Endometrial microvascular endothelial cells (primary cell): ENCODE data around the gene S100A1. TPM values are rescaled to one million over a fixed set of nuclear protein-coding genes. Genes with fewer than 3 reads are reported as not detected.
"Not testable (repeated sequence)": the region's sequence is repeated elsewhere in the genome, so short reads cannot be mapped to it uniquely, and the experiment has no call there.

Experiments used
- in situ Hi-C: cut with HindIII; loops from 2 replicates; pipeline ENCODE4 v1.10.0; 2017; ENCODE audit warnings: low sequenced_read_pairs, low pct_unique_long_range_greater_than_20kb; ENCODE audit errors: inconsistent ontology term
- total RNA-seq: library from RNA; depleted of rRNA; stranded (reverse); fragments of >200 nt; gene quantifications from one replicate; pipeline ENCODE4 v1.2.3, GENCODE V29; 2015; ENCODE audit errors: inconsistent ontology term

The S100A1 gene
- not detected for total RNA-seq

GRCh38 chr1:153627715-153628626, at the start of gene S100A1:
Gene S100A1, plus strand, starts transcription at chr1:153628434. Its CDS starts 2,088 bp downstream, at chr1:153630522.
- in situ Hi-C loops = no loop called here

DNA sequence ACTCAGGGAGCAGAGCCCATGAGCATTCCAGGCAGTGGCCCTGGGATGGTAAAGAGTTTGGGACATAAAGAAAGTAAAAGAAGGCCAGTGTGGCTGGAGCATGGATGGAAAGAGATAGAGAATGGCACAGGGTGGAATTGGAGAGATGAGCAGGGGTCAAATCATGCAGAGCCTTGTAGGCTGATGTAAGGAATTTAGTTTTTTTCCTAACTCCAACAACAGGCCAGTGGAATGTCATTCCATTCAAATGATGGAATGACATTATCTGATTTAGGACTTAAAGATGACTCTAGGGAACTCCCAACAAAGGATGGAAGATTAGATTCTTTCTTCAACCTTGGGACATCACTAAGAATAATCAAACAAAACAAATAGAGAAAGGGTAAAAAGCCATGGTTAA, 49.7 kb upstream of the S100A1 start:
- in situ Hi-C loops = no loop called here

DNA sequence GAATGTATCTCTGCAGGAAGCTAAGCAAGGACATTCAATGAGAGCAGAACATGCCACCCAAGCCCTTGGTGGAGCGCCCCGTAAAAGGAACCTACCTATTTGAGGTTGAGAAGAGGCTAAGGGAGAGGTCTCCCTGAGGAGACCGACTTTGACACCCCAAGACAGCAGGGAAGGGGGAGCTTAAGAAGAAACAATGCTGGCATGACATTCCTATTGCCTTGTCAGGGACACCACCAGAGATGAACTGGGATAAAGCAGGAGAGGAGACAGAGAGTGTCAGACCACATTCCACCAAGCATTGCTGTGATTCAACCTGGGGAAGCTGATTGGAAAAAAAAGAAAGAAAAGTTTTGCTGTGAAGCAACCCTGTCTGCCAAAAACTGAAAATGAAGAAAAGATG, 49.3 kb upstream of the S100A1 start:
- in situ Hi-C loops = no loop called here

DNA sequence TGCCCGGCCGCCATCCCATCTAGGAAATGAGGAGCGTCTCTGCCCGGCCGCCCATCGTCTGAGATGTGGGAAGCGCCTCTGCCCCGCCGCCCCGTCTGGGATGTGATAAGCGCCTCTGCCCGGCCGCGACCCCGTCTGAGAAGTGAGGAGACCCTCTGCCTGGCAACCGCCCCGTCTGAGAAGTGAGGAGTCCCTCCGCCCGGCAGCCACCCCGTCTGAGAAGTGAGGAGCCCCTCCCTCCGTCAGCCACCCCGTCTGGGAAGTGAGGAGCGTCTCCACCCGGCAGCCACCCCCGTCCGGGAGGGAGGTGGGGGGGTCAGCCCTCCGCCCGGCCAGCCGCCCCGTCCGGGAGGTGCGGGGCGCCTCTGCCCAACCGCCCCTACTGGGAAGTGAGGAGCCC, 45.4 kb upstream of the S100A1 start:
- in situ Hi-C loops = not testable (repeated sequence)

- in situ Hi-C loops = not testable (repeated sequence)
Observed at GRCh38 chr1:153583514-153583913, 44.7 kb upstream of the S100A1 start.

- in situ Hi-C loops = no loop called here
Observed at GRCh38 chr1:153583976-153584375, 44.3 kb upstream of the S100A1 start.

GRCh38 chr1:153585006-153585405, 43.2 kb upstream of the S100A1 start:
- in situ Hi-C loops = no loop called here

GRCh38 chr1:153586347-153586746, 41.9 kb upstream of the S100A1 start:
- in situ Hi-C loops = no loop called here

GRCh38 chr1:153587314-153587713, 40.9 kb upstream of the S100A1 start:
- in situ Hi-C loops = no loop called here

DNA sequence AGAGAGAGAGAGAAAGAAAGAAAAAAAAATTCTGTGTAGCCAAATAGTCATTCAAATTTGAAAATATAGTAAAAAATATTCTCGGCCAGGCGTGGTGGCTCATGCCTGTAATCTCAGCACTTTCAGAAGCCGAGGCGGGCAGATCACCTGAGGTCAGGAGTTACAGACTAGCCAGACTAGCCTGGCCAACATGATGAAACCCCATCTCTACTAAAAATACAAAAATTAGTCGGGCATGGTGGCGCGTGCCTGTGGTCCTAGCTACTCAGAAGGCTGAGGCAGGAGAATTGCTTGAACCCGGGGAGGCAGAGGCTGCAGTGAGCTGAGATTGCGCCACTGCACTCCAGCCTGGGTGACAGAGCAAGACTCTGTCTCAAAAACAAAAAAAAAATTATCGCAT, 40.2 kb upstream of the S100A1 start:
- in situ Hi-C loops = not testable (repeated sequence)

DNA sequence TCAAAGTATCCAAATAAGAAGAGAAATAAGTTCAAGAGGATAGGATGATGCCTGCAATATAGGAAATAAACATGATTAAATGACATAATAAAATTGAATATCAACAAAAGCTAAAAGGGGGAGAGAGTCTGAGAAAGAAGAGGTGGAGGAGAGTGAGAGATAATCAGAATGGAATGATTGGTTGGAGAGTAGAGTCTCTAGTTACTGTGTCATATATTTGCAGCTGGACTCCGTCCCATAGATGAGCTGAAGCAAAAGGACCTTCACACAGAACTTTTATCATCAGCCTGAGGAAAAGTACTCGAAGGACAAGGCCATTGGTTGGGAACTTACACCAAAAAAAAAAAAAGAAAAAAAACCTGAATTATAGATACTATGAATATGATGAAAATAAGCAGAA, 39.8 kb upstream of the S100A1 start:
- in situ Hi-C loops = no loop called here

DNA sequence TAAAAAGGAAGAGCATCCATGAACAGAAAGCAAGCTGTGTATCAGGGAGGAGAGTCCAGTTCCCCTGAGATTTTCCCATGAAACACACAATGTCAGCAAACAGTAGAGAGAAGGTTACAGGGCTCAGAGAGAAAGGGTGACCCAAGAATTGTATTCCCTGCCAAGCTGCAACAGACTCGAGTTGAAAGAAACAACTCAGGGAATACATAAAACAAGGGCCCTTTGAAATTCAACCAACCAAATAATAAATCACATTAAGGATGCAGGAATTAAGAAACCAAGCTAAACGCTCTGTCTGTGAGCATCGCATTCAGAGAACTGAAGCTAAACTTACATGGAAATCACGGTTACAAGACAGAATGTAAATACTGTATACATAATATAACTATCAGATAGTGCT, 35.5 kb upstream of the S100A1 start:
- in situ Hi-C loops = no loop called here

DNA sequence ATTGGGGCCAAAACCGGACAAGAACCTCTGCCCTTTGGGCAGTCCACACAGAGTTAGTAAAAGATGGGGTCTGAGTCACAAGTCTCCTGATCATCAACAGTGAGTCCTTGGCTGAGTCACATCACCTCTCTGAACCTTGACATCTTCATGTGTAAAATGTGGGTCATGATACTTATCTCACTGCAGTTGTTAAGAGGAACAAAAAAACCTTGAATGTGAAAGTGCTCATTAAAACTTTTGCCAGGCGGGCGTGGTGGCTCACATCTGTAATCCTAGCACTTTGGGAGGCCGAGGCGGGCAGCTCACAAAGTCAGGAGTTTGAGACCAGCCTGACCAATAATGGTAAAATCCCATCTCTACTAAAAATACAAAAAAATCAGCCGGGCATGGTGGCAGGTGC, 31.0 kb upstream of the S100A1 start:
- in situ Hi-C loops = no loop called here

- in situ Hi-C loops = no loop called here
Observed at GRCh38 chr1:153598309-153599172, 29.7 kb upstream of the S100A1 start.

DNA sequence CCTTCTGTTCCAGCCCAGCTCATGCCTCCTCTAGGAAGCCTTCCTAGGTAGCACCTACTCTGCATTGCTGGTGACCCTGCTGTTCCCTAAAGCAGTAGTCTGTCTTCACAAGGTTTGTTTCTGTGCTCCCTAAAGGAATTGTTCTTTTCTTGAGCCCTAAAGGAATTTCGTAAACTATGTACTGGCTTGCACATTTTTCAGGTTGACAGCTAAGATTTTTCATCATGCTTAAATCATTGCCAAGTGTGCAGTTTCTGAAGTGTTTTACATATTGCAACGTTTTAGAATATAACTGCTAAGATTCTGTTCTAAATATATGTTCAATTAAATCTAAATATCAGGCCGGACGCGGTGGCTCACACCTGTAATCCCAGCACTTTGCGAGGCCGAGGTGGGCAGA, 28.4 kb upstream of the S100A1 start:
- in situ Hi-C loops = no loop called here

- in situ Hi-C loops = no loop called here
Observed at GRCh38 chr1:153602749-153603148, 25.5 kb upstream of the S100A1 start.

GRCh38 chr1:153606194-153606593, 22.0 kb upstream of the S100A1 start:
- in situ Hi-C loops = no loop called here

GRCh38 chr1:153607381-153607780, 20.9 kb upstream of the S100A1 start:
- in situ Hi-C loops = no loop called here

DNA sequence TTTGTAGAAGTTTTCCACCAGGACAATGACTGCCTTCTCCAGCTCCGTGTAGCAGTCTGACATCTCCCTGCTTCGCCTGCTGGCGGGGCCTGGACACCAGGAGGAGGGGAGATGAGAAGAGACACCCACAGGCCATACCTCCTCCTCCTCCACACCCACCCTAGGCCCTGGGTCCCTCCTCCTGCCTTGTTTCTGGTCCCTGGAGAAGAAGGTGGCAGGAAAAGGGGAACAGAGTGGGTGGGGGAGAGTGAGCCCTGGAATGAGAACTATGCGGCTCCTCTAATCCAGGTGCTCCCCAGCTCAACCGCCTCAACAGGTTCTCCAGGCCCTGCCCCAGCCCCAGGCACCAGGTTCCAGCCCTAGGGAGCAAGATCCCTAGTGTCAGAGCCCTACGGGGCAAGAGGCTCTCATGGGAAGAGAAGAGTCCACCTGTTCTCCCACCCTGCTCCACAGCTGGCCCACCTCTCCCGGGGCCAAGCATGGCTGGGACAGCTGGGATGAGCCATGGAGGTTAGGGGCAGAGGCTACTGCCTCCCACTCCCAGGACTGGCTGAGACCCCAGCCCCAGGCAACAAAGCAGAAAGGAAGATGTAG, 20.0 kb upstream of the S100A1 start:
- in situ Hi-C loops = no loop called here
